ENCODE results near the gene R3HDM2. TPM values are rescaled to one million over a fixed set of nuclear protein-coding genes. Genes with fewer than 3 reads are reported as not detected.
"Not testable (repeated sequence)": the region's sequence is repeated elsewhere in the genome, so short reads cannot be mapped to it uniquely, and the experiment has no call there.

Gene R3HDM2
- total RNA-seq, 2 experiments from 2014 or later: 25.8 to 47.2 TPM

DNA sequence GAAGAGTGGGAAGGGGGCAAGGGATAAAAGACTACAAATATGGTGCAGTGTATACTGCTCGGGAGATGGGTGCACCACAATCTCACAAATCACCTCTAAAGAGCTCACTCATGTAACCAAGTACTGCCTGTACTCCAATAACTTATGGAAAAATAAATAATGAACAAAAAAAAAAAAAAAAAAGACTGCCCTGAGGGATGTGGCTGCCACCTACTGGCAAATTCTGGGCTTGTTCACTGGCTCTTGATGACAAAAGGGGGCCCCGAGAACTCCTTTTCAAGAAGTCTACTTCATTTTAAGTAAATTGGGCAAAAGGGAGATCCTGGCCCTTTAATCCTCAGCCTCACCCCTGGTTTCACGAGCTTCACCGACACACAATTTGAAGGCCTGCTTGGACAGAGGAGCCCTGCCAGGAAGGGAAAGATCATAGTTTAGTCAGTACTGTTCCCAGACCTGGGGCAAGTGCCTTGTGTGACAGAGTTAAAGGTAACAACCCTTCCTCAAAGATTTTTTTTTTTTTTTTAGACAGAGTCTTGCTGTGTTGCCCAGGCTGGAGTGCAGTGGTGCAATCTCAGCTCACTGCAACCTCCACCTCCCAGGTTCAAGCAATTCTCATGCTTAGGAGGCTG lies 153.8 kb downstream of the R3HDM2 start:
- H3K9me3 ChIP-seq (ENCODE audit: low read length): no peaks in the 10 kb centered on the region
- POLR2A ChIA-PET: interaction anchor here (0.6 to 1.3 kb wide), 4 partner anchors 9 to 141 kb away, joined by 3 to 6 read pairs (median 4); no protein-coding TSS in a partner anchor
- no TSS peak for BruUV-seq (replicated peaks)
- H3K79me2 ChIP-seq (ENCODE audit: insufficient read depth, low read depth, low read length): no peaks in the 10 kb centered on the region
- no peak overlapping the region for H2AFZ ChIP-seq (ENCODE audit: low read length)
- H3K27ac ChIP-seq (ENCODE audit: low read depth, low read length, poor library complexity, severe bottlenecking): no peak overlapping the region
- H3K36me3 ChIP-seq (ENCODE audit: insufficient read depth, low read length): peaks cover 43% of the 10 kb centered on the region
- CTCF ChIA-PET (ENCODE audit: unreplicated experiment): no interaction called here
- TF ChIP-seq EZH2phosphoT487 (IDR thresholded peaks at IDR 0.05; ENCODE audit: borderline replicate concordance, low read depth, low read length): no peak
- peak; percentile 79 for TF ChIP-seq CTCF (conservative IDR thresholded peaks at IDR 0.05; ENCODE audit: low read length)
- H3K9me2 ChIP-seq (ENCODE audit: insufficient read depth, low read length): no peaks in the 10 kb centered on the region
- H3K4me2 ChIP-seq (ENCODE audit: low read length): no peak overlapping the region
- peak; percentile 38 for DNase-seq (ENCODE audit: low spot score)
- intact Hi-C loops (cut with micrococcal nuclease; ENCODE audit: unreplicated experiment): no loop called here
- H3K4me1 ChIP-seq (ENCODE audit: insufficient read depth, low read length, poor library complexity, severe bottlenecking): peaks cover 16% of the 10 kb centered on the region
- H3K4me3 ChIP-seq (ENCODE audit: low read depth, low read length, poor library complexity, severe bottlenecking): no peak overlapping the region
- H4K20me1 ChIP-seq (ENCODE audit: insufficient read depth, low read length): no peaks in the 10 kb centered on the region

- H3K9me2 ChIP-seq (ENCODE audit: insufficient read depth, low read length); BruUV-seq (replicated peaks); H2AFZ ChIP-seq (ENCODE audit: low read length); H3K9me3 ChIP-seq (ENCODE audit: low read length); H3K4me3 ChIP-seq (ENCODE audit: low read depth, low read length, poor library complexity, severe bottlenecking); DNase-seq (ENCODE audit: low spot score); H3K27ac ChIP-seq (ENCODE audit: low read depth, low read length, poor library complexity, severe bottlenecking); H3K4me2 ChIP-seq (ENCODE audit: low read length); CTCF ChIA-PET (ENCODE audit: unreplicated experiment); H3K79me2 ChIP-seq (ENCODE audit: insufficient read depth, low read depth, low read length); intact Hi-C loops (cut with micrococcal nuclease; ENCODE audit: unreplicated experiment); H4K20me1 ChIP-seq (ENCODE audit: insufficient read depth, low read length): not testable (repeated sequence)
- H3K36me3 ChIP-seq (ENCODE audit: insufficient read depth, low read length): peaks cover 39% of the 10 kb centered on the region
- POLR2A ChIA-PET: interaction anchor here (0.6 to 1.3 kb wide), 4 partner anchors 9 to 345 kb away, joined by 3 to 6 read pairs (median 4); no protein-coding TSS in a partner anchor
- peaks cover 16% of the 10 kb centered on the region for H3K4me1 ChIP-seq (ENCODE audit: insufficient read depth, low read length, poor library complexity, severe bottlenecking)
Observed at GRCh38 chr12:57276233-57276632, 154.6 kb downstream of the R3HDM2 start.

- Histone ChIP-seq H3K4me3 (ENCODE audit: low read depth, low read length, poor library complexity, severe bottlenecking) (no peak overlapping the region), H3K27ac (ENCODE audit: low read depth, low read length, poor library complexity, severe bottlenecking) (no peak overlapping the region), H4K20me1 (ENCODE audit: insufficient read depth, low read length) (no peaks in the 10 kb centered on the region), H2AFZ (ENCODE audit: low read length) (no peak overlapping the region), H3K9me3 (ENCODE audit: low read length) (no peaks in the 10 kb centered on the region), H3K79me2 (ENCODE audit: insufficient read depth, low read depth, low read length) (no peaks in the 10 kb centered on the region), H3K36me3 (ENCODE audit: insufficient read depth, low read length) (peaks cover 41% of the 10 kb centered on the region), H3K4me1 (ENCODE audit: insufficient read depth, low read length, poor library complexity, severe bottlenecking) (no peaks in the 10 kb centered on the region), H3K4me2 (ENCODE audit: low read length) (no peak overlapping the region), H3K9me2 (ENCODE audit: insufficient read depth, low read length) (no peaks in the 10 kb centered on the region)
- no peak for TF ChIP-seq EZH2phosphoT487 (IDR thresholded peaks at IDR 0.05; ENCODE audit: borderline replicate concordance, low read depth, low read length)
- no peak for TF ChIP-seq CTCF (conservative IDR thresholded peaks at IDR 0.05; ENCODE audit: low read length)
- CTCF ChIA-PET (ENCODE audit: unreplicated experiment): no interaction called here
- intact Hi-C loops (cut with micrococcal nuclease; ENCODE audit: unreplicated experiment): no loop called here
- DNase-seq (ENCODE audit: low spot score): no peak
- BruUV-seq (replicated peaks): no TSS peak
- POLR2A ChIA-PET: no interaction called here
Observed at GRCh38 chr12:57273516-57273915, 157.3 kb downstream of the R3HDM2 start.
